Measurements from ENCODE around the gene TMEM51.

TMEM51 gene

DNA sequence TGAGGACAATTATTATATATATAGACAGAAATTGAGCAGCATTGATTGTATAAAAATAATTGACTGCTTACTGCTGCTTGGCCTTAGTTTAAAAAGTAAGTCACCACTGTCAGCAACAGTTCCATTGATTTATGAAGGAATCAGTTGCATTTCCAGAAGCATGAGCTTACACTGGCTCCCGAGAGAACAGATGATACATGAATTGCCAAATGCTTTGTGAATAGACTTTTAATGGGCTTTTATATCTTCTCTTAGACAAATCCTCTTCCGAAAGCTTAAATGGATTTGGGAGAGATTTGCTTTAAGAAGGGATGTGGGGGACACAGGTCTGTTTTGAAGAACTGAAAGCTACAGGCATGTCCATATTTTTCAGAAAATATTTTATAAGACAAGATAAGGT is 101.0 kb downstream of the TMEM51 start:
- H3K4me3 ChIP-seq (ENCODE audit: low read length): no peak overlapping the region
- no peak overlapping the region for H3K4ac ChIP-seq (ENCODE audit: low read depth, low read length)
- H3K23ac ChIP-seq (ENCODE audit: low read length): no peak overlapping the region
- no peaks in the 10 kb centered on the region for H3K27me3 ChIP-seq (ENCODE audit: insufficient read depth, low read length, poor library complexity)
- no CpG with 5 or more reads among the region's 2 CpGs for WGBS (ENCODE audit: extremely low coverage, insufficient coverage, low lambda C conversion rate)
- H3K56ac ChIP-seq (ENCODE audit: low read length): no peak overlapping the region
- H3K79me1 ChIP-seq (ENCODE audit: low read length): no peaks in the 10 kb centered on the region
- no peak overlapping the region for H2BK15ac ChIP-seq (replicated peaks; ENCODE audit: low read depth)
- H3K18ac ChIP-seq (ENCODE audit: low read length): no peak overlapping the region
- H3K4me2 ChIP-seq (ENCODE audit: low read length): no peak overlapping the region
- H3K4me1 ChIP-seq (ENCODE audit: control insufficient read depth, low read depth, low read length): no peaks in the 10 kb centered on the region
- no peak overlapping the region for H4K8ac ChIP-seq (ENCODE audit: low read depth, low read length)
- H3K79me2 ChIP-seq (ENCODE audit: control insufficient read depth, insufficient read depth, low read length): no peaks in the 10 kb centered on the region
- no peak overlapping the region for H4K5ac ChIP-seq (ENCODE audit: low read length)
- H2BK5ac ChIP-seq (ENCODE audit: low read length): no peak overlapping the region
- H3K36me3 ChIP-seq (ENCODE audit: control insufficient read depth, insufficient read depth, low read length): no peaks in the 10 kb centered on the region
- H2BK120ac ChIP-seq (ENCODE audit: low read depth, low read length): no peak overlapping the region
- DNase-seq: no peak
- H3K9ac ChIP-seq (ENCODE audit: low read length): no peak overlapping the region
- H3K27ac ChIP-seq (ENCODE audit: low read depth, low read length): no peak overlapping the region
- H2AK5ac ChIP-seq (ENCODE audit: low read length): no peak overlapping the region

GRCh38 chr1:15255582-15256149 is 102.1 kb downstream of the TMEM51 start:
- Histone ChIP-seq H3K56ac (ENCODE audit: low read length) (no peak overlapping the region), H4K8ac (ENCODE audit: low read depth, low read length) (no peak overlapping the region), H3K27me3 (ENCODE audit: insufficient read depth, low read length, poor library complexity) (no peaks in the 10 kb centered on the region), H3K4me1 (ENCODE audit: control insufficient read depth, low read depth, low read length) (no peaks in the 10 kb centered on the region), H2BK15ac (replicated peaks; ENCODE audit: low read depth) (no peak overlapping the region), H2BK5ac (ENCODE audit: low read length) (no peak overlapping the region), H3K79me2 (ENCODE audit: control insufficient read depth, insufficient read depth, low read length) (no peaks in the 10 kb centered on the region), H4K5ac (ENCODE audit: low read length) (no peak overlapping the region), H3K27ac (ENCODE audit: low read depth, low read length) (no peak overlapping the region), H3K18ac (ENCODE audit: low read length) (no peak overlapping the region), H2BK120ac (ENCODE audit: low read depth, low read length) (no peak overlapping the region), H3K9ac (ENCODE audit: low read length) (no peak overlapping the region), H3K79me1 (ENCODE audit: low read length) (no peaks in the 10 kb centered on the region), H3K4me2 (ENCODE audit: low read length) (no peak overlapping the region), H2AK5ac (ENCODE audit: low read length) (no peak overlapping the region), H3K4me3 (ENCODE audit: low read length) (no peak overlapping the region), H3K23ac (ENCODE audit: low read length) (no peak overlapping the region), H3K36me3 (ENCODE audit: control insufficient read depth, insufficient read depth, low read length) (no peaks in the 10 kb centered on the region), H3K4ac (ENCODE audit: low read depth, low read length) (no peak overlapping the region)
- no peak for DNase-seq
- WGBS (ENCODE audit: extremely low coverage, insufficient coverage, low lambda C conversion rate): no CpG with 5 or more reads among the region's 4 CpGs

DNA sequence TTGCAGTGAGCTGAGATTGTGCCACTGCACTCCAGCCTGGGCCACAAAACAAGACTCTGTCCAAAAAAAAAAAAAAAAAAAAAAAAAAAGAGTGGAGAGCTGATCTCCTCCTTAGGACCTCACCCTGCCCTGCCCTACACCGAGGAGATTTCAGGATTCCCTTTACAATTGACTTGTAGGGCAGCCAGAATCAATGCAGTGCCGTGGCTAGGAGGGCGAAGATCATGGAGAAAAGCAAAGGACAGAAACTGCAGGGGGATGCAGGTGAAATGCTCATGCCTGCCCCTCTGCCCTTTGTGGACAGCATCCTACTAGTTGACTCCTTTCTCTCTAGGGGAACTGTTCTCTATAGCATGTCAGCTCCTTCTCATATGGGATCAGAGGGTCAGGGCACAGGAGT is 103.0 kb downstream of the TMEM51 start:
- Histone ChIP-seq H3K18ac (ENCODE audit: low read length) (no peak overlapping the region), H3K27me3 (ENCODE audit: insufficient read depth, low read length, poor library complexity) (no peaks in the 10 kb centered on the region), H3K4me2 (ENCODE audit: low read length) (no peak overlapping the region), H2BK15ac (replicated peaks; ENCODE audit: low read depth) (no peak overlapping the region), H3K4me3 (ENCODE audit: low read length) (no peak overlapping the region), H3K23ac (ENCODE audit: low read length) (no peak overlapping the region), H3K27ac (ENCODE audit: low read depth, low read length) (no peak overlapping the region), H3K9ac (ENCODE audit: low read length) (no peak overlapping the region), H3K4ac (ENCODE audit: low read depth, low read length) (no peak overlapping the region), H3K36me3 (ENCODE audit: control insufficient read depth, insufficient read depth, low read length) (no peaks in the 10 kb centered on the region), H2BK120ac (ENCODE audit: low read depth, low read length) (no peak overlapping the region), H3K4me1 (ENCODE audit: control insufficient read depth, low read depth, low read length) (no peaks in the 10 kb centered on the region), H4K5ac (ENCODE audit: low read length) (no peak overlapping the region), H3K79me2 (ENCODE audit: control insufficient read depth, insufficient read depth, low read length) (no peaks in the 10 kb centered on the region), H3K56ac (ENCODE audit: low read length) (no peak overlapping the region), H2BK5ac (ENCODE audit: low read length) (no peak overlapping the region), H3K79me1 (ENCODE audit: low read length) (no peaks in the 10 kb centered on the region), H4K8ac (ENCODE audit: low read depth, low read length) (no peak overlapping the region), H2AK5ac (ENCODE audit: low read length) (no peak overlapping the region)
- no CpG with 5 or more reads among the region's 3 CpGs for WGBS (ENCODE audit: extremely low coverage, insufficient coverage, low lambda C conversion rate)
- no peak for DNase-seq

- H4K5ac ChIP-seq (ENCODE audit: low read length): no peak overlapping the region
- no peaks in the 10 kb centered on the region for H3K36me3 ChIP-seq (ENCODE audit: control insufficient read depth, insufficient read depth, low read length)
- H2BK15ac ChIP-seq (replicated peaks; ENCODE audit: low read depth): no peak overlapping the region
- no peak overlapping the region for H3K27ac ChIP-seq (ENCODE audit: low read depth, low read length)
- H3K4me3 ChIP-seq (ENCODE audit: low read length): no peak overlapping the region
- H3K79me2 ChIP-seq (ENCODE audit: control insufficient read depth, insufficient read depth, low read length): no peaks in the 10 kb centered on the region
- no peak overlapping the region for H3K9ac ChIP-seq (ENCODE audit: low read length)
- no peak overlapping the region for H4K8ac ChIP-seq (ENCODE audit: low read depth, low read length)
- no peak overlapping the region for H2AK5ac ChIP-seq (ENCODE audit: low read length)
- WGBS (ENCODE audit: extremely low coverage, insufficient coverage, low lambda C conversion rate): no CpG with 5 or more reads among the region's 14 CpGs
- H3K4me2 ChIP-seq (ENCODE audit: low read length): no peak overlapping the region
- H3K4ac ChIP-seq (ENCODE audit: low read depth, low read length): no peak overlapping the region
- H3K56ac ChIP-seq (ENCODE audit: low read length): no peak overlapping the region
- no peak overlapping the region for H3K18ac ChIP-seq (ENCODE audit: low read length)
- H3K23ac ChIP-seq (ENCODE audit: low read length): no peak overlapping the region
- H3K27me3 ChIP-seq (ENCODE audit: insufficient read depth, low read length, poor library complexity): no peaks in the 10 kb centered on the region
- DNase-seq: no peak
- H2BK120ac ChIP-seq (ENCODE audit: low read depth, low read length): no peak overlapping the region
- no peaks in the 10 kb centered on the region for H3K4me1 ChIP-seq (ENCODE audit: control insufficient read depth, low read depth, low read length)
- no peak overlapping the region for H2BK5ac ChIP-seq (ENCODE audit: low read length)
- H3K79me1 ChIP-seq (ENCODE audit: low read length): no peaks in the 10 kb centered on the region
These were observed 103.8 kb downstream of the TMEM51 start for GRCh38 chr1:15257309-15257708.

DNA sequence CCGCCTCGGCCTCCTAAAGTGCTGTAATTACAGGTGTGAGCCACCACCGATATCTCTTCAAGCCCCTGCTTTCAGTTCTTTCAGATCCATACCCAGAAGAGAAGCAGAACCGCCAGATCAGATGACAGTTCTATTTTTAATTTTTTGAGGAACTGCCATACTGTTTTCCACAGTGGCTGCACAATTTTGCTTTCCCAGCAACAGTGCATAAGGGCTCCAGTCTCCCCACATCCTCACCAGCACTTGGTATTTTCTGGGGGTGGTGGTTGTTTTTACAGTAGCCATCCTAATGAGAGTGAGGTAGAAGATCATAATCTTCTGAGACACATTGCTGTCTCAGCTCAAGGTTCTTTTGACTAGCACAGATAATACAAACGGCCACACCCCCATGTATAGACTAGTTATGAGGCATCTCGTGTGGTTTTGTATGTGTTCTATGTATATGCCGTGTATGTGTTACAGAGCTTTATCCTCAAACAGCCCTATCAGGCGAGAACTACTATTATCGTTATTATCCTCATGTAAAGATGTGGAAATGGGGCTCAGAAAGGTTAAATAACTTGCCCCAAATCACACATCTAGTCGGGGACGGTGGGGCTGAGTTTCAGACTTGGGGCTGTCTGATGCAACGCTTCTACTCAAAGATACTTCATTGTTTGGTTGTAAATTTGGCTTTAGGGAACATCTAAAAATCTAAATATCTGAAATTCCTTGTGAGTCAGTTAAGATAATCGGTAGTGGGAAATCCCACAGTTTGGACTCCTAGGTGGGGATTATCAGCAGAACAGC is 105.5 kb downstream of the TMEM51 start:
- Histone ChIP-seq H2BK120ac (ENCODE audit: low read depth, low read length) (no peak overlapping the region), H2AK5ac (ENCODE audit: low read length) (no peak overlapping the region), H3K23ac (ENCODE audit: low read length) (no peak overlapping the region), H3K79me2 (ENCODE audit: control insufficient read depth, insufficient read depth, low read length) (no peaks in the 10 kb centered on the region), H2BK5ac (ENCODE audit: low read length) (no peak overlapping the region), H3K27ac (ENCODE audit: low read depth, low read length) (no peak overlapping the region), H3K4ac (ENCODE audit: low read depth, low read length) (no peak overlapping the region), H3K18ac (ENCODE audit: low read length) (no peak overlapping the region), H3K4me3 (ENCODE audit: low read length) (no peak overlapping the region), H3K79me1 (ENCODE audit: low read length) (no peaks in the 10 kb centered on the region), H3K36me3 (ENCODE audit: control insufficient read depth, insufficient read depth, low read length) (no peaks in the 10 kb centered on the region), H4K5ac (ENCODE audit: low read length) (no peak overlapping the region), H3K56ac (ENCODE audit: low read length) (no peak overlapping the region), H3K4me2 (ENCODE audit: low read length) (no peak overlapping the region), H3K9ac (ENCODE audit: low read length) (no peak overlapping the region), H3K4me1 (ENCODE audit: control insufficient read depth, low read depth, low read length) (no peaks in the 10 kb centered on the region), H2BK15ac (replicated peaks; ENCODE audit: low read depth) (no peak overlapping the region), H3K27me3 (ENCODE audit: insufficient read depth, low read length, poor library complexity) (no peaks in the 10 kb centered on the region), H4K8ac (ENCODE audit: low read depth, low read length) (no peak overlapping the region)
- WGBS (ENCODE audit: extremely low coverage, insufficient coverage, low lambda C conversion rate): no CpG with 5 or more reads among the region's 13 CpGs
- DNase-seq: no peak

DNA sequence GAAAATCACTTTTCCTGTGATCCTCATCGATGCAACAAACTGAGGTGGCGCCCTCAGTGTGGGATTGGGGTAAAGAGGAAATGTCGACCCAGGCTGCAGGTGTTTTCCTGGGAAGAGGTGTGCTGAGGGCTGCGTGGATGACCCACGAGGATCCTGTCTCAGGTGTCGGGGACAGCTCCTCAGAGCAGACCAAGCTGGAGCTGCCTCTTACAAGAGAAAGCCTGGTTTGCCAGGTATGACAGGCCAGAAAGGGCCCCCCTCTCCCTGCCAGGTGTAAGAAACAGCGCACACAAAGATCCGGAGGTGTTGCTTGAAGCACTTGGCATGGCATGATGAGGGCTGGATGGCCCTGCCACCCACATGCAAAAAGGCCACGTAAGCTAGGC is 106.1 kb downstream of the TMEM51 start:
- Histone ChIP-seq H3K23ac (ENCODE audit: low read length) (no peak overlapping the region), H3K4me1 (ENCODE audit: control insufficient read depth, low read depth, low read length) (no peaks in the 10 kb centered on the region), H3K18ac (ENCODE audit: low read length) (no peak overlapping the region), H3K27me3 (ENCODE audit: insufficient read depth, low read length, poor library complexity) (no peaks in the 10 kb centered on the region), H2BK120ac (ENCODE audit: low read depth, low read length) (no peak overlapping the region), H3K79me1 (ENCODE audit: low read length) (no peaks in the 10 kb centered on the region), H3K4me2 (ENCODE audit: low read length) (no peak overlapping the region), H3K4ac (ENCODE audit: low read depth, low read length) (no peak overlapping the region), H2BK5ac (ENCODE audit: low read length) (no peak overlapping the region), H3K36me3 (ENCODE audit: control insufficient read depth, insufficient read depth, low read length) (no peaks in the 10 kb centered on the region), H4K8ac (ENCODE audit: low read depth, low read length) (no peak overlapping the region), H3K27ac (ENCODE audit: low read depth, low read length) (no peak overlapping the region), H3K79me2 (ENCODE audit: control insufficient read depth, insufficient read depth, low read length) (no peaks in the 10 kb centered on the region), H4K5ac (ENCODE audit: low read length) (no peak overlapping the region), H3K4me3 (ENCODE audit: low read length) (no peak overlapping the region), H2AK5ac (ENCODE audit: low read length) (no peak overlapping the region), H3K56ac (ENCODE audit: low read length) (no peak overlapping the region), H2BK15ac (replicated peaks; ENCODE audit: low read depth) (no peak overlapping the region), H3K9ac (ENCODE audit: low read length) (no peak overlapping the region)
- no CpG with 5 or more reads among the region's 9 CpGs for WGBS (ENCODE audit: extremely low coverage, insufficient coverage, low lambda C conversion rate)
- no peak for DNase-seq

All from mesendoderm (in vitro differentiated cells).